IMR-90 (cell line): ENCODE data around the gene IL17C.

Experiments used
- BHLHE40 ChIP-seq: fragments of 150-350 bp; IDR thresholded peaks from 2 replicates; pipeline ENCODE4 v1.6.1; 2016; ENCODE audit warnings: mild to moderate bottlenecking, low read depth, low read length
- CEBPB ChIP-seq: IDR thresholded peaks from 2 replicates; pipeline ENCODE4 v1.6.1; 2012; ENCODE audit warnings: low read depth, low read length, improper control_type of control experiment
- CTCF ChIP-seq: conservative IDR thresholded peaks from 2 replicates; pipeline ENCODE4 v1.5.1; 2012; ENCODE audit warnings: mild to moderate bottlenecking, low read depth, low read length, improper control_type of control experiment
- FOS ChIP-seq: fragments of 150-350 bp; IDR thresholded peaks from 2 replicates; pipeline ENCODE4 v1.6.1; 2016; ENCODE audit warnings: low read depth, low read length
- MAFK ChIP-seq: IDR thresholded peaks from 2 replicates; pipeline ENCODE4 v1.6.1; 2012; ENCODE audit warnings: low read depth, low read length, improper control_type of control experiment
- MAZ ChIP-seq: IDR thresholded peaks from 2 replicates; pipeline ENCODE4 v1.6.1; 2012; ENCODE audit warnings: low read depth, mild to moderate bottlenecking, low read length, improper control_type of control experiment, moderate library complexity, borderline replicate concordance
- MXI1 ChIP-seq: IDR thresholded peaks from 2 replicates; pipeline ENCODE4 v1.6.1; 2012; ENCODE audit warnings: low read depth, mild to moderate bottlenecking, low read length, moderate library complexity, borderline replicate concordance
- POLR2A ChIP-seq: IDR thresholded peaks from 2 replicates; pipeline ENCODE4 v1.6.1; 2012; ENCODE audit warnings: mild to moderate bottlenecking, low read depth, low read length
- RAD21 ChIP-seq: IDR thresholded peaks from 2 replicates; pipeline ENCODE4 v1.6.1; 2012; ENCODE audit warnings: low read length, improper control_type of control experiment
- RCOR1 ChIP-seq: IDR thresholded peaks from 2 replicates; pipeline ENCODE4 v1.6.1; 2012; ENCODE audit warnings: mild to moderate bottlenecking, low read length, improper control_type of control experiment; ENCODE audit not compliant: insufficient replicate concordance
- RFX5 ChIP-seq: IDR thresholded peaks from 2 replicates; pipeline ENCODE4 v1.8.0; 2012; ENCODE audit warnings: low read depth, mild to moderate bottlenecking, low read length, moderate library complexity
- SMC3 ChIP-seq: fragments of 150-350 bp; IDR thresholded peaks from 2 replicates; pipeline ENCODE4 v1.6.1; 2016; ENCODE audit warnings: low read depth, mild to moderate bottlenecking, antibody characterized with exemption, low read length, moderate library complexity
- TF ChIP-seq, protein P1 (sequence below): fragments of 150-350 bp; IDR thresholded peaks from 2 replicates; pipeline ENCODE4 v1.6.1; 2016; ENCODE audit warnings: low read depth, mild to moderate bottlenecking, low read length, moderate library complexity, borderline replicate concordance
- TF ChIP-seq, protein P2 (sequence below): fragments of 150-350 bp; IDR thresholded peaks from 2 replicates; pipeline ENCODE4 v1.6.1; 2017; ENCODE audit warnings: mild to moderate bottlenecking, antibody characterized with exemption, low read length, low read depth

DNA sequence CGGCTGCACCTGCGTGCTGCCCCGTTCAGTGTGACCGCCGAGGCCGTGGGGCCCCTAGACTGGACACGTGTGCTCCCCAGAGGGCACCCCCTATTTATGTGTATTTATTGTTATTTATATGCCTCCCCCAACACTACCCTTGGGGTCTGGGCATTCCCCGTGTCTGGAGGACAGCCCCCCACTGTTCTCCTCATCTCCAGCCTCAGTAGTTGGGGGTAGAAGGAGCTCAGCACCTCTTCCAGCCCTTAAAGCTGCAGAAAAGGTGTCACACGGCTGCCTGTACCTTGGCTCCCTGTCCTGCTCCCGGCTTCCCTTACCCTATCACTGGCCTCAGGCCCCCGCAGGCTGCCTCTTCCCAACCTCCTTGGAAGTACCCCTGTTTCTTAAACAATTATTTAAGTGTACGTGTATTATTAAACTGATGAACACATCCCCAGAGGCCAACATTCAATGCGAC, 1.7 kb downstream of the IL17C start:
- TF ChIP-seq POLR2A: no peak
- TF ChIP-seq CTCF: no peak
- TF ChIP-seq RFX5: no peak
- TF ChIP-seq CEBPB: no peak
- TF ChIP-seq, protein P1, sequence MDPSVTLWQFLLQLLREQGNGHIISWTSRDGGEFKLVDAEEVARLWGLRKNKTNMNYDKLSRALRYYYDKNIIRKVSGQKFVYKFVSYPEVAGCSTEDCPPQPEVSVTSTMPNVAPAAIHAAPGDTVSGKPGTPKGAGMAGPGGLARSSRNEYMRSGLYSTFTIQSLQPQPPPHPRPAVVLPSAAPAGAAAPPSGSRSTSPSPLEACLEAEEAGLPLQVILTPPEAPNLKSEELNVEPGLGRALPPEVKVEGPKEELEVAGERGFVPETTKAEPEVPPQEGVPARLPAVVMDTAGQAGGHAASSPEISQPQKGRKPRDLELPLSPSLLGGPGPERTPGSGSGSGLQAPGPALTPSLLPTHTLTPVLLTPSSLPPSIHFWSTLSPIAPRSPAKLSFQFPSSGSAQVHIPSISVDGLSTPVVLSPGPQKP: no peak
- TF ChIP-seq, protein P2, sequence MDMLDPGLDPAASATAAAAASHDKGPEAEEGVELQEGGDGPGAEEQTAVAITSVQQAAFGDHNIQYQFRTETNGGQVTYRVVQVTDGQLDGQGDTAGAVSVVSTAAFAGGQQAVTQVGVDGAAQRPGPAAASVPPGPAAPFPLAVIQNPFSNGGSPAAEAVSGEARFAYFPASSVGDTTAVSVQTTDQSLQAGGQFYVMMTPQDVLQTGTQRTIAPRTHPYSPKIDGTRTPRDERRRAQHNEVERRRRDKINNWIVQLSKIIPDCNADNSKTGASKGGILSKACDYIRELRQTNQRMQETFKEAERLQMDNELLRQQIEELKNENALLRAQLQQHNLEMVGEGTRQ: no peak
- no peak for TF ChIP-seq RAD21
- TF ChIP-seq MXI1: no peak
- no peak for TF ChIP-seq RCOR1
- TF ChIP-seq SMC3: no peak
- TF ChIP-seq MAFK: no peak
- TF ChIP-seq BHLHE40: no peak
- no peak for TF ChIP-seq MAZ
- TF ChIP-seq FOS: no peak
